ENCODE data around the gene IER2. TPM values are rescaled to one million over a fixed set of nuclear protein-coding genes. Genes with fewer than 3 reads are reported as not detected.
"Not testable (repeated sequence)": the region's sequence is repeated elsewhere in the genome, so short reads cannot be mapped to it uniquely, and the experiment has no call there.

The IER2 gene
- total RNA-seq, 1 donor from 2014 or later, result 72.5 TPM

DNA sequence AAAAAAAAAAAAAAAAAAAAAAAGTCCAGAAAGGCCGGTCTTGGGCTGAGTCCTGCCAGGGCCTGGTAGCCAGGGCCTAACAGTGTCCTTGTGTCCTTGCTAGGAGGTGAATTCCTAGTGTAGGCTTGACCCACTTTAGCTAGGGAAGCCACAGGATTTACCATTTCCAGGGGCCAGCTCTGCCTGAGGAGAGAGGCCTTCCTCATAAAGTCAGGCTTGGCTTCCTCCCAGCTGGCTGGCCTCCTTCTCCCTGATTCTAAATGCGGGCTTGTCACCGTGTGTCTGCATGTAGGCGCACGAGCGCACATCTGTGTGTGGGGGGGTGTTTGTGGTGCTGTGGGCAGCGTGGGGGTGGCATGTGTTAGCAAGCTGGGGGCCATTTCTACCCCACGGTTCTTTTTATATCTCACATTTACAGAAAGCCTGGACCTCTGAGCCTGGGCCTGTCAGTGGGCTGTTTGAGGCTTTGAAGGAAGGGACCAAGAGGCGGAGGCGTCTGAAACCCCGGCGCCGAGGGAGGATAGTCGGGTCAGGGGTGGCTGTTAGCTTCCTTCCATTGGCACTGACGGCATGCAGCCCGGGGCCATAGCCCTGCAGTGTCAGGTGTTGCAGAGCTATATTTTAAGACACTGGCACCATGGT, 31.7 kb downstream of the IER2 start:
- TF ChIP-seq, protein P1, sequence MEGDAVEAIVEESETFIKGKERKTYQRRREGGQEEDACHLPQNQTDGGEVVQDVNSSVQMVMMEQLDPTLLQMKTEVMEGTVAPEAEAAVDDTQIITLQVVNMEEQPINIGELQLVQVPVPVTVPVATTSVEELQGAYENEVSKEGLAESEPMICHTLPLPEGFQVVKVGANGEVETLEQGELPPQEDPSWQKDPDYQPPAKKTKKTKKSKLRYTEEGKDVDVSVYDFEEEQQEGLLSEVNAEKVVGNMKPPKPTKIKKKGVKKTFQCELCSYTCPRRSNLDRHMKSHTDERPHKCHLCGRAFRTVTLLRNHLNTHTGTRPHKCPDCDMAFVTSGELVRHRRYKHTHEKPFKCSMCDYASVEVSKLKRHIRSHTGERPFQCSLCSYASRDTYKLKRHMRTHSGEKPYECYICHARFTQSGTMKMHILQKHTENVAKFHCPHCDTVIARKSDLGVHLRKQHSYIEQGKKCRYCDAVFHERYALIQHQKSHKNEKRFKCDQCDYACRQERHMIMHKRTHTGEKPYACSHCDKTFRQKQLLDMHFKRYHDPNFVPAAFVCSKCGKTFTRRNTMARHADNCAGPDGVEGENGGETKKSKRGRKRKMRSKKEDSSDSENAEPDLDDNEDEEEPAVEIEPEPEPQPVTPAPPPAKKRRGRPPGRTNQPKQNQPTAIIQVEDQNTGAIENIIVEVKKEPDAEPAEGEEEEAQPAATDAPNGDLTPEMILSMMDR (conservative IDR thresholded peaks at IDR 0.05), result no peak
- Mint-ChIP-seq H3K36me3 (ENCODE audit: low read depth) (no peaks in the 10 kb centered on the region), H3K4me1 (peaks cover 11% of the 10 kb centered on the region), H3K9me3 (no peaks in the 10 kb centered on the region), H3K27me3 (ENCODE audit: low read depth) (no peaks in the 10 kb centered on the region), H3K27ac (ENCODE audit: unreplicated experiment) (peak overlapping the region; percentile 50), H3K4me3 (no peak overlapping the region)
- DNase-seq (ENCODE audit: low read depth, low spot score), result no peak

DNA sequence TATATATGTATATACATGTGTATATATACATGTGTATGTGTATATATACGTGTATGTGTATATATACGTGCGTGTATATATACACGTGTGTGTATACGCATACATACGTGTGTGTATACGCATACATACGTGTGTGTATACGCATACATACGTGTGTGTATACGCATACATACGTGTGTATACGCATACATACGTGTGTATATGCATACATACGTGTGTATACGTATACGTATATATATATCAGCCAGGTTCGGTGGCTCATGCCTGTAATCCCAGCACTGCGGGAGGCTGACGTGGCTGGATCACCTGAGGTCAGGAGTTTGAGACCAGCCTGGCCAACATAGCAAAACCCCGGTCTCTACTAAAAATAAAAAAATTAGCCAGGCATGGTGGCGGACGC, 34.7 kb downstream of the IER2 start:
- not testable (repeated sequence) for H3K27me3 Mint-ChIP-seq (ENCODE audit: low read depth); H3K4me3 Mint-ChIP-seq; DNase-seq (ENCODE audit: low read depth, low spot score); H3K9me3 Mint-ChIP-seq; H3K27ac Mint-ChIP-seq (ENCODE audit: unreplicated experiment); H3K36me3 Mint-ChIP-seq (ENCODE audit: low read depth)
- peaks cover 11% of the 10 kb centered on the region for H3K4me1 Mint-ChIP-seq

GRCh38 chr19:13185763-13186657, 35.8 kb downstream of the IER2 start:
- Mint-ChIP-seq H3K4me1 (peaks cover 11% of the 10 kb centered on the region), H3K27ac (ENCODE audit: unreplicated experiment) (peak overlapping the region; percentile 70)
- not testable (repeated sequence) for DNase-seq (ENCODE audit: low read depth, low spot score); H3K36me3 Mint-ChIP-seq (ENCODE audit: low read depth); H3K4me3 Mint-ChIP-seq; H3K27me3 Mint-ChIP-seq (ENCODE audit: low read depth); H3K9me3 Mint-ChIP-seq

- not testable (repeated sequence) for DNase-seq (ENCODE audit: low read depth, low spot score); H3K36me3 Mint-ChIP-seq (ENCODE audit: low read depth); H3K27me3 Mint-ChIP-seq (ENCODE audit: low read depth); H3K4me3 Mint-ChIP-seq; H3K27ac Mint-ChIP-seq (ENCODE audit: unreplicated experiment); H3K9me3 Mint-ChIP-seq
- H3K4me1 Mint-ChIP-seq, result peaks cover 10% of the 10 kb centered on the region
Measured at GRCh38 chr19:13186688-13187087, 36.5 kb downstream of the IER2 start.

DNA sequence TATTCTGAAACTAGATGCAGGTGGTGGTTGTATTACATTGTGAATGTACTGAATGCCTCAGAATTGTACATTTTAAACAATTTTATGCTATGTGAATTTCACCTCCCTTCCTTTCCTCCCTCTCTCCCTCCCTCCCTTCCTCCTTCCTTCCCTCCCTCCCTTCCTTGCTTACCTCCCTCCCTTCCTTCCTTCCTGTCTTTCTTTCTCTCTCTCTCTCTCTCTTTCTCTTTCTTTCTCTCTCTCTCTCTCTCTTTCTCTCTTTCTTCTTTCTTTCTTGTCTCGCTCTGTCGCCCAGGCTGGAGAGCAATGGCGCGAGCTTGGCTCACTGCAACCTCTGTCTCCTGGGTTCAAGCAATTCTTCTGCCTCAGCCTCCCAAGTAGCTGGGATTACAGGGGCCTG, 37.2 kb downstream of the IER2 start:
- no peak overlapping the region for H3K4me3 Mint-ChIP-seq
- TF ChIP-seq, protein P1 (conservative IDR thresholded peaks at IDR 0.05), result no peak
- H3K9me3 Mint-ChIP-seq, result no peaks in the 10 kb centered on the region

GRCh38 chr19:13189600-13189999, 39.4 kb downstream of the IER2 start:
- TF ChIP-seq, protein P1 (conservative IDR thresholded peaks at IDR 0.05), result no peak
- Mint-ChIP-seq H3K27me3 (ENCODE audit: low read depth) (no peaks in the 10 kb centered on the region), H3K27ac (ENCODE audit: unreplicated experiment) (no peak overlapping the region), H3K9me3 (no peaks in the 10 kb centered on the region), H3K36me3 (ENCODE audit: low read depth) (no peaks in the 10 kb centered on the region), H3K4me1 (peaks cover 6% of the 10 kb centered on the region), H3K4me3 (no peak overlapping the region)
- DNase-seq (ENCODE audit: low read depth, low spot score), result no peak

More for the DNA sequence above, 37.2 kb downstream of the IER2 start:
- DNase-seq (ENCODE audit: low read depth, low spot score), result no peak
- Mint-ChIP-seq H3K4me1 (peaks cover 6% of the 10 kb centered on the region), H3K27me3 (ENCODE audit: low read depth) (no peaks in the 10 kb centered on the region), H3K36me3 (ENCODE audit: low read depth) (no peaks in the 10 kb centered on the region), H3K27ac (ENCODE audit: unreplicated experiment) (no peak overlapping the region)

Data from neural crest cell (in vitro differentiated cells).